PC-9 (cell line): ENCODE results near the gene HS3ST4.

Experiments used
- EZH2 ChIP-seq: fragments of 200-600 bp; sonication (generic); IDR thresholded peaks from 2 replicates; pipeline ENCODE4 v1.8.0; 2017; ENCODE audit warnings: antibody characterized with exemption, low read depth
- TF ChIP-seq, protein P1 (sequence below): fragments of 200-600 bp; sonication (generic); conservative IDR thresholded peaks from 2 replicates; pipeline ENCODE4 v1.6.1; 2017; ENCODE audit warnings: mixed run types, antibody characterized with exemption, mild to moderate bottlenecking, moderate library complexity

DNA sequence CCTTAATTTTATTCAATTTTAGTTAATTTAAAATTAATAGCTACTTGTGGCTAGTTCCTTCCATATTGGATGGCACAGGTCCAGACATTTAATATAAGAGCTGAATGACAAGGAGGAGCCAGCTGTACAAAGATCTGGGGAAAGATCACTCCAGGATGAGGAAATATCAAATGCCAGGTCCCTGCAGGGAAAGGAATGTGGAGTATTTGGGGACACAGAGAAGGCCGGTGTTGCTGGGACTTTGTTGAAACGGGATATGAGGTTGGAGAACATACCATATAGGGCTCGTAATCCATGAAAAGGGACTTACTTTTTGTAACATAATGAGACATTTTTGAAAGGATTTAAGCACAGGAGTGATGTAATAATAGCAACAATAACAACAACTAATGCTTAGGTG is 426.8 kb downstream of the HS3ST4 start:
- TF ChIP-seq, protein P1, sequence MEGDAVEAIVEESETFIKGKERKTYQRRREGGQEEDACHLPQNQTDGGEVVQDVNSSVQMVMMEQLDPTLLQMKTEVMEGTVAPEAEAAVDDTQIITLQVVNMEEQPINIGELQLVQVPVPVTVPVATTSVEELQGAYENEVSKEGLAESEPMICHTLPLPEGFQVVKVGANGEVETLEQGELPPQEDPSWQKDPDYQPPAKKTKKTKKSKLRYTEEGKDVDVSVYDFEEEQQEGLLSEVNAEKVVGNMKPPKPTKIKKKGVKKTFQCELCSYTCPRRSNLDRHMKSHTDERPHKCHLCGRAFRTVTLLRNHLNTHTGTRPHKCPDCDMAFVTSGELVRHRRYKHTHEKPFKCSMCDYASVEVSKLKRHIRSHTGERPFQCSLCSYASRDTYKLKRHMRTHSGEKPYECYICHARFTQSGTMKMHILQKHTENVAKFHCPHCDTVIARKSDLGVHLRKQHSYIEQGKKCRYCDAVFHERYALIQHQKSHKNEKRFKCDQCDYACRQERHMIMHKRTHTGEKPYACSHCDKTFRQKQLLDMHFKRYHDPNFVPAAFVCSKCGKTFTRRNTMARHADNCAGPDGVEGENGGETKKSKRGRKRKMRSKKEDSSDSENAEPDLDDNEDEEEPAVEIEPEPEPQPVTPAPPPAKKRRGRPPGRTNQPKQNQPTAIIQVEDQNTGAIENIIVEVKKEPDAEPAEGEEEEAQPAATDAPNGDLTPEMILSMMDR = no peak
- TF ChIP-seq EZH2 = no peak
